Activated CD8-positive, alpha-beta memory T cell treated with anti-CD3 and anti-CD28 coated beads, Interleukin-2, amount 50 U/mL, for 24 hours (primary cell): ENCODE measurements around the gene TPBGL.

ENCODE experiments used
- DNase-seq: peaks from one replicate; pipeline ENCODE4 v3.0.0-alpha.2; 2020; ENCODE audit errors: extremely low read depth

TPBGL gene

GRCh38 chr11:75291741-75292140 is 51.2 kb downstream of the TPBGL start:
- no peak for DNase-seq

GRCh38 chr11:75292943-75293342 is 52.4 kb downstream of the TPBGL start:
- no peak for DNase-seq
